Right renal cortex interstitium (tissue), 3 donors: Measurements from ENCODE around the gene BRIX1. TPM values are rescaled to one million over a fixed set of nuclear protein-coding genes. Genes with fewer than 3 reads are reported as not detected.
A peak's percentile ranks its signal among the peaks of the same experiment; 100 is the strongest.
"Not testable (repeated sequence)": the region's sequence is repeated elsewhere in the genome, so short reads cannot be mapped to it uniquely, and the experiment has no call there.

Experiments used
- DNase-seq, 3 donors: peaks; one replicate each; pipeline ENCODE4 v3.0.0-alpha.2; 2013; ENCODE audit warnings: low read depth in 3 of 3, low spot score in 2 of 3
- polyA plus RNA-seq, 3 donors: library from polyadenylated mRNA; unstranded; fragments of 120-200 nt; gene quantifications; one replicate each; pipeline ENCODE4 v1.2.1, GENCODE V29; 2013; ENCODE audit not compliant: insufficient read length in 3 of 3

The BRIX1 gene
- polyA plus RNA-seq, 3 donors = 55.9 to 65.9 (median 62.2) TPM

DNA sequence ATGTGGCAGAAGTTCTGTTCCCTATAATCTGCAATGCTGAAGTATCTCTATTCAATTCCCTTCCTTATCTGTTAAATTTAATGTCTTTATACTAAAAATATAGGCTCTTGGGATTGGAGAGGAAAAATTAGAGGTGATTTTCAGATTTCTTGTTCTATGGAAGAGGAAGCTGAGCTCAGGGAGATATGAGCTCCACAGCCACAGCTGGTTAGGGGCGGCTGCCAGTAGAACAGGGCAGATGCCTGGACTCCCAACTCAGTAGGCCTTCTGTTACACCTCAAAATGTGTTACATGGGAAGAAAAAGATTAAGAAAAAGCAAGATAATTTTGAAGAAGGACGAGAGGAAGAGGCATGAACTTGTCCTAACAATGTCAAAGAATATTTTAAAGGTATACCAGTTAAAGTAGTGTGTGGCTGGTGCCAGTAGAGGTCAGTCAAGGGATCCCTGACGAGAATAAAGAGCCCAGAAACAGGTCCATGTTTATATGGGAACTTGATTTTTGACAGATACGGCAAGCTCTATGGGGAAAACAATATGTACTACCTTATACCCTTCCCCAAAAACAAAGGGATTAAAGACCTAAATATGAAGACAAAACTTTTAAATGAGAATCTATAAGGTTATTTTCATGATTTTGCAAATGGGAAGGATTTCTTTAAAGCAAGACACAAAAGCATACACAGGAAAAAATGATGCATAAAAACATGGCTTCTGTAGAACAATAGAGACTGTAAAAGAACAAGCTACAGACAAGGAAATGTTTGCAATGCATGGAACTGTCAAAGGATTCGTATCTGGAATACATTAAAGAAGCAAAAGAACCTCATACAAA lies 42.6 kb downstream of the BRIX1 start:
- peak in 1 of 3 donors; percentile 8 for DNase-seq

DNA sequence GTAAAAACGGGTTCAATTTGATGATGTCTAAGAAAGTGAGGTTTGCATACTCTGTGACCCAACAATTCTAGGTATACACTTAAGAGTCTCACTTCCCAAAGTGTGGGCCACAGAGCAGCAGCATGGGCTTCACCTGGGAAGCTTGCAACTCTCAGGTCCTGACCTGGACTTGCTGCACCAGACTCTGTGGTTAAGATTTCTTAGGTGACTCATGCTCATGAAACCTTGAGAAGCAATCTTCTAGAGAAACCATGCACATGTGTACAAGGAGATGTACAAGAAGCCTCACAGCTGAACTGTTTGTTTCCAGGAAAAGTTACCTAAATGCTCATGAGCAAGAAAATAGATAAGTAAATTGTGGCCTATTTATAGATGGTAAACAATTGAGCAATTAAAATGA lies 43.8 kb downstream of the BRIX1 start:
- DNase-seq = no peak

GRCh38 chr5:34967540-34967939 lies 52.0 kb downstream of the BRIX1 start:
- no peak for DNase-seq

DNA sequence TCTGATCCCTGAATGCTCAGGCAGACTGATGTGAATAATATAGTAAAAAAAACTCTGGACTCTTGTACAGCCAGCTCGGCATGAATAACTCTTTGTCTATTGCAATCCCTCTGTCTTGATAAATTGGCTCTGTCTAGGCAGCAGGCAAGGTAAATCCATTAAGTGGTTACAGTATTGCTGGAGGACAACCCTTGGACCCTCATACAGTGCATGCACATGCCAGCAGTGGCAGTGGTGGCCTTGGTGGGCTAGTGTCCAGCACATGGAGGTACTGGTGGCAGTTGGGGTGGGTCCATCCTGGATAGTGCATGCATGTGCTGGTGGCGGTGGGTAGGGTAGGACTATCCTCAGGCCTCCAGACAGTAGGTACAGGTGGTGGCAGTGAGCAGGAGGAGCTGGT lies 52.7 kb downstream of the BRIX1 start:
- no peak for DNase-seq

GRCh38 chr5:34970552-34970951 lies 55.0 kb downstream of the BRIX1 start:
- DNase-seq = no peak

- DNase-seq = not testable (repeated sequence)
Observed at GRCh38 chr5:34971655-34972054, 56.1 kb downstream of the BRIX1 start.

Other genes with a start within 250 kb of the BRIX1 start
- gene TTC23L, start 76.5 kb upstream of the BRIX1 start, polyA plus RNA-seq = 1 to 10 TPM; 3.2 to 3.6 (median 3.4) TPM
- gene RAD1, start 207 bp upstream of the BRIX1 start, polyA plus RNA-seq = 10 to 100 TPM; 34.9 to 36.8 (median 36.6) TPM
- 10 to 100 TPM; 86.7 to 87.9 (median 87.7) TPM for gene DNAJC21, start 13.8 kb downstream of the BRIX1 start, polyA plus RNA-seq
- gene AGXT2, start 132.2 kb downstream of the BRIX1 start, polyA plus RNA-seq = 10 to 100 TPM; 51.6 to 80.5 (median 60.4) TPM